CD4-positive, alpha-beta T cell treated with Interleukin-21 for 1 hour (primary cell): Measurements from ENCODE around the gene DTX3L.
A peak's percentile ranks its signal among the peaks of the same experiment; 100 is the strongest.

ENCODE experiments used
- DNase-seq: peaks from one replicate; pipeline ENCODE4 v3.0.0-alpha.2; 2020

The DTX3L gene

DNA sequence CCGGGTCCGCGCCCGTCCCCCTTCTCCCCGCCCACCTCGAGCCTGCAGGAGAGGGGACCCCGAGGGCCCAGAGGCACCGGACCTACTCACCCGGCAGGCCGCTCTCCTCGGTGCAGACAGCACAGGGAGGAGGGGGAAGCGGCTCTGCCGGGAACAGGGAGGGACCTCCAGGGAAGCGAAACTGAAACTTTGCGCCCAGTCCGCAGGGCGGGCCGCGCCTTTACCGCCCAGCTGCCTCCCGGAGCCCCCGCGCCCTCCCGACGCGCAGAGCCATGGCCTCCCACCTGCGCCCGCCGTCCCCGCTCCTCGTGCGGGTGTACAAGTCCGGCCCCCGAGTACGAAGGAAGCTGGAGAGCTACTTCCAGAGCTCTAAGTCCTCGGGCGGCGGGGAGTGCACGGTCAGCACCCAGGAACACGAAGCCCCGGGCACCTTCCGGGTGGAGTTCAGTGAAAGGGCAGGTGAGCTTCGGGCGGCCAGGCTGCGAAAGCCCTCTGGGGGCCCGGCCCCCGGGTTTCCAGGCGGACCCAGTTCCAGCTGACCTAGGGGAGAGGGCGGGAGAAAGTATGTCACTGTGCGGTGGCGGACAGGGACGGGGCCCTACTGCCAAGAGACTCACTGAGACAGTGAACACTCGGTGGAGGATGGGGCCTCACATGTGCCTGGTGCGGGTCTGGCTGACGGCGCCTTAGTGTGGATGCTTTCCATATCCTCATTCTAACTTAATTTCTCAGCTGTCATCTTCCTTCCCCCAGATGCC lies at the start of gene DTX3L, which contains the start of gene PARP9:
Gene DTX3L (plus strand): TSS at position 184 of the 758 bp plus-strand sequence. CDS start 89 bp downstream, at position 273.
Gene PARP9 (minus strand): TSS at position 146 of the 758 bp plus-strand sequence. CDS start 4,680 bp downstream, outside the sequence.
- DNase-seq, result peak; percentile 88

DNA sequence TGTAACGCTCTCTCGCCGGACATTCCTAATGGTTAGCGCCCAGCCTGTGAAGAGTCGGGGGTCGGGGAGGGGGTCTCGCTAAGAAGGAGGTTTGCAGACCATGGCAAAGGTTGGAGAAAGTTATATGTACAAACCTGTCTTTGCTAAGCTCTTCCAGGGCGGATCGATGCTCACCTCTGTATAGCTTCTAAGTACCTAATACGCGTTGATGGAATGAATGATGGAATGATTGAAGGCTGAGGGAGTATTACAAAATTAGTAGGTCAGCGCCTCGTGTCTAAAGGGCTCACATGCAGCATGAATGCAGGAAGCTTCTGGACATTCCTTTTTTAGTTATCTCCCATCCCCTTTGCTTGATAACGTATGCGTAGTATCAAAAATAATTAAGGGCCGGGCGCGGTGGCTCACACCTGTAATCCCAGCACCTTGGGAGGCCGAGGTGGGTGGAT lies 49.1 kb upstream of the DTX3L start:
- DNase-seq, result no peak

DNA sequence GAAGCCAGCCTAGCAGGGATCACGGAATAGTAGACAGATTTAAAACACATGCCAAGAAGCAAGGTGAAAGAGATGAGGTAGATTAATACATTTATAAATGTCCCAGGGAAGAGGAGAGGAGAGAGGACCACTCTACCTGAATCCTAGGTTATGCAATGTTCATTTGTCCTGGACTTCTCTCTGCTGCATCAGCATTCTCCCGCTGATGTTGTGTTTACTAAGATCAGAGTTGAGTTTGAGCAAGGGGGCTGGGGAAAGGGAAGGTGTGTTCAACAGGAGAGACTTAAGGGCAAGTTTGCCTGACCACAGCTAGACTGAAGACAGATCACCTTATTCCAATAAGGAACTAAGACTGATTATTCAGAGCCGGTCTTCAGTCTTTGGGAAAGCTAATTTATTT lies 48.3 kb upstream of the DTX3L start:
- DNase-seq, result no peak

DNA sequence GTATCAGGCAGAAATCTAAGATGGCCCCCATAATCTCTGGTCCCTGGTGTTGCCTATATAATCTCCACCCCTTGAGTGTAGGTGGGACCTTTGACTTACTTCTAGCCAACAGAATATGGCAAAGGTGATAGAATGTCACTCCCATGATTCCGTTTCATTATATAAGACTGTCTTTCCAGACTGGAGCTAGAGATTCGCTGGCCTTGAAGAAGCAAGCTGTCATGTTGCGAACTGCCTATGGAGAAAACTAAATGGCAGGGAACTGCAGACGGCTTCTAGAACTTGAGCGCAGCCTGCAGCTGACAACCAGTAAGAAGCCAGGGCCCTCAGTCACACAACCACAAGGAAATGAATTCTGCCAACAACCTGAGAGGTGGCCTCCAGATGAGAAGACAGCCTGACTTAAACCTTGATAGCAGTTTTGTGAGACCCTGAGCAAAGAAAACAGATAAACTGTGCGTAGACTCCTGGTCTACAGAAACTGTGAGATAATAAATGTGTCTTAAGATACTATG lies 47.2 kb upstream of the DTX3L start:
- no peak for DNase-seq

DNA sequence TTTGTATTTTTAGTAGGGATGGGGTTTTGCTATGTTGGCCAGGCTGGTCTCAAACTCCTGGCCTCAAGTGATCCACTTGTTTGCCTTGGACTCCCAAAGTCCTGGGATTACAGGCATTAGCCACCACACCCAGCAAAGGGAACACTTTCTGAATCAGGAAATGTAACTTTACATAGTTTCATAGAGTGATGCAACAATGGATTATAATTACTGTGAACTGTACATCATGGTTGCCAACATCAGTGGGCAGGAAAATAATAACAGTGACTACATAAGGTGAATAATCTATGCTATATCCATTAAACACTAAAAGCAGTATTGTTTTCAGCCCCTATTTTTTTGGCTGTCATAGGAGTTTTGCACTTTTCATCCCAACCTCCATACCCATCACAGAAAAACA lies 44.4 kb upstream of the DTX3L start:
- DNase-seq, result no peak

DNA sequence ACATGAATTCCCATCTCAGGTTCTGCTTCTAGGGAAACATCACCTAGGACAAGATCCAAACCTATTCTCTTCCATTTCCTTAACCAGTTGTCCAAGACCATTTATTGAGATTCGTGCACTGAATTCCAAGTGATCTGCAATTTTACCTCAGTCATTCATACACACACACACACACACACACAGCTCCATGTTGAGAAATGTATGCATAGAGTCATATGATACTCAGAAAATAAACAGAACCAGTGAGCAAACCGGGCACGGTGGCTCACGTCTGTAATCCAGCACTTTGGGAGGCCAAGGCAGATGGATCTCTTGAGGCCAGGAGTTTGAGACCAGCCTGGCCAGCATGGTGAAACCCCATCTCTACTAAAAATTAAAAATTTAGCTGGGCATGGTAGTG lies 43.3 kb upstream of the DTX3L start:
- DNase-seq, result no peak

DNA sequence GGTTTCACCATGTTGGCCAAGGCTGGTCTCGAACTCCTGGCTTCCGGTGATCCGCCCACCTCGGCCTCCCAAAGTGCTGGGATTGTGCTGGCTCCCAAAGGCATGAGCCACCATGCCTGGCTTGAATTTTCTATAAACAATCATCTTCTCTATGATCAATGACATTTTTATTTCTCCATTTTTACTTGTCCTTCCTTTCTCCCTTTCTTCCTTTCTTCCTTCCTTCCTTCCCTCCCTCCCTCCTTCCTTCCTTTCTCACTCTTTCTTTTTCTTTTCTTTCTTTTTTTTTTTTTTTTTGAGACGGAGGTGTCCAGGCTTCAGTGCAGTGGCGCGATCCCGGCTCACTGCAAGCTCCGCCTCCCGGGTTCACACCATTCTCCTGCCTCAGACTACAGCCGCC lies 40.8 kb upstream of the DTX3L start:
- no peak for DNase-seq

DNA sequence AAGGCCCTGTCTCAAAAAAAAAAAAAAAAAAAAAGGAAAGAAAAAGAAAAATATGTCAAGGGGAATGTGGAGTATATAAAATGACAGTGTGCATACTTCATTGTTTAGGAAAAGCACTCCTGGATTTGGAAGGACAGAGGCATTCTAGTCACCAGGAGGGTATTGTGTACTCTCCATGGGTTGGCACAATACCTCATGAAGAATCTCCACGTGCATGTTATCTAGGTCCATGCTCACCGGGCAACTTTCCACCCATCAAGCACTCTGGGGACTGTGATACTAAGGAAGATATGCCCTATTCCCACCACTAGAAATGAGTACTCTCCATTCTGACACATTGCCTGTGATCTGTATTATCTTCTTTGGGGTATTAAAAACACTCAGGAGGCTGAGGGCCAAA lies 34.0 kb upstream of the DTX3L start:
- no peak for DNase-seq

DNA sequence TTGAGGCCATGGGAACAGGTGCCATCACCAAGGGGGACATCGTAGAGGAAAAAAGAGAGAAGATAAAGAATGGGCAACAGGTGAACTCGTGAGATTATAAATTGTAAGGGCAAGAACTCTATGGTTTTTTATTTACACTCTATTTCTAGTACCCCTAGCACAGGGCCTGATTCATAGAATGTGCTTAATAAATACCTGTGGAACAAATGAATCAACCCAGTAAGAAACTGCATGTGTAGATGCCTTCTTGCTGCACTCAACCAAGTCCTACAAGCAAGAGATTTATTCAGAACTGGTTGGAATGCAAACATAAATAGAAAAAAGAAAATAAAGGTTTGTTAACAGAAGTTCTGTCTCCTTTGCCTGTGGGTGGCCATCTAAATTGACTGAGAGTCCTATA lies 30.7 kb upstream of the DTX3L start:
- no peak for DNase-seq

DNA sequence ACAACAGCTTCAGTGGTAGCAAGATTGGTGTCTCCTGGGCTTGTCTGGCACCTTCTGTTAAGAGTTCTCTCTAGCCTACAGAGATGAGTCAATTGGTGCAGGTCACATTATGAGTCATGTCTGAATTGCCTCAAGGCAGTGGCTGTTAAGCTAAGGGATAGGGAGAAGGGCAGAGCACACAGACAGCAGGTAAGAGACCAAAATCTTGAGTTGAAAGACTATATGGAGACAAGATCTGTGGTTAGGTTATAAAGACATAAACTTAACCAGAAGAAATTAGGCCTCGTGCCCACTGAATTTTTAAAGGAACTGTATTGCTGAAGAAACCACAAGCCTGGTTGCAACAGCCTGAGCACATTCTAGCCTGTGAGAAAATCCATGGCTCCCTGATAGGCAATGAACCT lies 30.2 kb upstream of the DTX3L start:
- no peak for DNase-seq

DNA sequence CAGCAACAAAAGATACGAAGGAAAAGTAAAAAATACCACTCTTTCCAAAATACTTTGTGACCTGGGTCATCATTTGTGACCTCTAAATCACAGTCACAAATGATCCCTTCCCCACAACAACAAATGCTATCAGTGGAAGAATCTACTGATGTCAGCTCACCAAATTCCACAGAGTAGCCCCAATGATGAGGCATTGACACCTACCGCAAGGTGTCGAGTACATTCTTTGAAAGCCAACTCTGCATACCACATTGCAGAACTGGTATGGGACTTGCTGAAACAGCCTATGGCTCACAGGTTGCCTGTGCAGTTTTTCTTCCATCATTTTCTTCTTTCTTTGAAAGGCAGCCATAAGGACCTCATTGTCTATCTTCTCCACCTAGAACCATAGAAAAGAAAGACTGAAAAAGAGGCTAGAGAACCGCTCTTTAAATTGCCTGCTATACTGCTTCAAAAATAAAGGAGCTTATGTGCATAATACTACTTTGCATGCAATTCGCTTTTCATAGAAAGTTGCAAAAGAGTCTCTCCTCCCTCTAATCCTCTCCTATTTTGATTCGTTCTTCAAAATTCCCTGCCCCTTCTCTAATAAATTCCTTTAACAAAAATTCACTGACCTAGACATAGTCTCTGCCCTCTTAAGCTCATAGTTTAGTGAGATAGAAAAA lies 28.0 kb upstream of the DTX3L start:
- DNase-seq, result no peak

DNA sequence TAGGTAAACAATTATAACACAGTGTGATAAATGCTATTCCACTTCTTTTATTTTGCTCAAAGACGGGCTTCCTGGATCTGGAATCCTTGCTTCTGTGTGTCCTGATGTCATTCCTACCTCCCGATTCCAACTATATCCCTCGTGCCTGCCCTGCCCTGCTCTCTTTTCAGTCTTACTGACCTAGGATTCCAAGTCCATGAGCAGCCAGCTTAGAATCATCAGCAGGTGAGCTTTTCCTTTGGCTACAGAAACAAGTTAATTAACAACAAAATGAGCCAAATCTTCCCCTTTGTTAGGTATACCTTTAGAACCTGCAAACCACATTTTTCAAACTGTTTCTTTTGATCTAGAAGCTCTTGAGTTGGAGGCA lies 27.5 kb upstream of the DTX3L start:
- no peak for DNase-seq

DNA sequence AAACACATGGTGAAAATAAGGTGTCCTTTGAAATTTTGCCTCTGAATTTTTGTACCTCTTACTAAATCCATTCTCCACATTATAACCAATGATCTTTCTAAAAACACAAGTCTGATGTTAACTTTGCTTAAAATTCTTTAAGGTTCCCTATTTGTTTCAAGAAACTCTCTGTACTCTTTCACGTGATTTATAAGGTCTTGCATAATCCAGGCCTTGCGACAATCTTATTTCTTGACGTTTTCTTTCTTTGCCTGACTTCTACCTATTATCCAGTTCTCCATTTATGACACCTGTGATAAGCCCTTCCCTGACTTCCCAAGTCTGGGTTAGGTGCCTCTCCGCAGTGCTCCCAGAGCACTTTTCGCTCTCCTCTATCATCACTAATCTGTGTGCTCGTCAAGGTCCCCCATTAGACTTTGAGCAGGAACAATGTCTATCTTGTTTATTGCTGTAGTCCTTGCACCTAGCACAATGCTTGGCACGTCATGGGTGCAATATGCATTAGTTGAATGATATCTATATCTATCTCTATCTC lies 25.1 kb upstream of the DTX3L start:
- no peak for DNase-seq

DNA sequence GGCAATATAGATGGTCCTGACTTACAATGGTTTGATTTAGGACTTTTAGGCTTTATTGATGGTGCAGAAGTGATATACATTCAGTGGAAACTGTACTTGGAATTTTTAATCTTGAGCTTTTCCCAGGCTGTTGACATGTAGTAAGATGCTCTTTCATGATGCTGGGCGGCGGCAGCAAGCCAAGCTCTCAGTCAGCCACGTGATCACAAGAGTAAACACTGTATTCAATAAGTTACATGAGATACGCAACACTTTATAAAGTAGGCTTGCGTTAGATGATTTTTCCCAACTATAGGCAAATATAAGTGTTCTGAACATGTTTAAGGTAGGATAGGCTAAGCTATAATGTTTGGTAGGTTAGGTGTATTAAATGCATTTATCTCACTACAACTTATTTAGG lies 18.0 kb upstream of the DTX3L start:
- DNase-seq, result no peak

DNA sequence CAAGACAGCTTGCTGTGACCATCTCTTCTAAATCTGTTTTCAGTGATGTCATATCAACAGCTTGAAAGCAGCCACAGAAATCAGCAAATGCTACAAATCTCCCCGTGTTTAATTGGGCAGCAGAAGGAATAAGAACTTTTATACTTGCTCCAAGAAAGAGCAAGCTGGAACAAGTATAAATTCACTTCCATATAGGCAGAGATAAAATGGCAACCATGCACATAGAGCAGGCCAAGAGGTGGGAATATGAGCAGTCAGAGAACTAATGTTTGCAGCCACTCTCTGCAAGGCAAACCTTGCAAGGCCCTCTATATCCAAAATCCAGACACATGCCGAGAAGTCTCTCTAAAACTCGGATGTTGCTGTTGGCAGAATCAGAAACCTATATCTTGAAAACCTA lies 16.1 kb upstream of the DTX3L start:
- no peak for DNase-seq

DNA sequence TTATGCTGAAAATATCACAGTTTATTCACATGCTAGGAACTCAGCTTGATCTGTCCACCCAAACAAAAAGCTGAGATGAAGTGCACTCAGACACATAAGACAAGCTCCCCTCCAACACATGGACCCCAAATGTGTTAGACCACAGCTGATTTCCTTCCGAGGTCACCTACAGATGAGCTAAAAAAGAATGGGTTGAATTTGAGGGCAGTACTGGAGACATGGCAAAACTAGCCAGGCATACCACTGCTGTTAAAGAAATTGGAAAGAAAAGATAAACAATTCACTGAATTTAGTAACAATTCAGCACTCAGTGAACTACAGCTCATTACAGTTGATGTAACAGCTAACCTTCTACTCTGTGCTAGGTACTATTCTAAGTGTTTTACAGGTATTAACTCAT lies 15.5 kb upstream of the DTX3L start:
- no peak for DNase-seq

DNA sequence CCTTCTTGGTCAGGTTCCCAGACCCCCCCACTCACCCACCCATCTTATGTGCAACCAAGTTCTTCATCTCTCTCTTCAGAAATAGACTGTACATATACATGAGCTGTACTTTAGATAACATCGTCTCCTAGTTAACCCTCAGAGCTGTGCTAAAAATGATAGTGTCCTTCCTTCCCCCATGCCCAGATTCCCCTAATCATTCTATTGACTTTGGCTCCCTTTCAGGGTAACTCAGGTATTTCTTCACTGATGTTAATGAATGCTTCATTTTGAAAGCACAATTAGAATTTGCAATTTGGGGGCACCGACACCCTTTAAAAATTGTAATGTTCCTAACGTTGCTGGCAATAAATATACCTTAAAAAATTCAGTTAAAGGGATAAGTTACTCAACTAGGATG lies 11.0 kb upstream of the DTX3L start:
- no peak for DNase-seq

DNA sequence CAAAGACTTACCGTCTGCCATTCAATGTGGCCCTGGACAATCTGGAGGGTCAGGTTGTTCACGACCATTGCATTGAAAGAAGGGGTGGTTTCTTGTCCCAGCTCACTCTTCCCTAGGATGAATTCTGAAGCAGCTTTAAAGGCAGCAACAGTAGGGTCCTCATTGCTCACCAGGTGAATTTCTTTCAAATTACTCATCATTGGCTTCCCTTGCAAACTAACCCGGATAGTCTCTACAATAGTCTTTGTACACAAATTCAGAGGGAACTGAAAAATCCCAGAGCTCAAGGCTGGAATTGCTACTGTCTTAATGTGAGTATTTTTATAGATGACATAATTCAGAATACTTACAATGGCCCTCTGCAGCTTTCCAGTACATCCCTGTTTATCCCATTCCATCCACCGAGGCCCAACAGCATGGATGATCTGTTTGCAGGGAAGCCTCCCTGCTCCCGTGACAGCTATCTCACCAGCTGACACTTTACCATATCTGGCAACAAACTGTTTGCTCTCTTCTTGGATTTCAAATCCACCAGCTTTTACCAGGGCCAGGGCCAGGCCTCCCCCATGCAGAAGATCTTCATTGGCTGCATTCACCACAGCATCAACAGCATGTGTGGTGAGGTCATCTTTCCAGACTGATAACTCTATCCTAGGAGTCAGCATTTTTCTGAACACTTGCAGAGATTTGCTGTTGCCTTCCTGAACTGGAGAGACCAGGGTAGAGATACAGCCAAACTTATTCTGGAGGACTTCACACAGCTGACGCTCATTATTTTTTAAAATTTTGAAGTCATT lies 8.7 kb upstream of the DTX3L start:
- no peak for DNase-seq

DNA sequence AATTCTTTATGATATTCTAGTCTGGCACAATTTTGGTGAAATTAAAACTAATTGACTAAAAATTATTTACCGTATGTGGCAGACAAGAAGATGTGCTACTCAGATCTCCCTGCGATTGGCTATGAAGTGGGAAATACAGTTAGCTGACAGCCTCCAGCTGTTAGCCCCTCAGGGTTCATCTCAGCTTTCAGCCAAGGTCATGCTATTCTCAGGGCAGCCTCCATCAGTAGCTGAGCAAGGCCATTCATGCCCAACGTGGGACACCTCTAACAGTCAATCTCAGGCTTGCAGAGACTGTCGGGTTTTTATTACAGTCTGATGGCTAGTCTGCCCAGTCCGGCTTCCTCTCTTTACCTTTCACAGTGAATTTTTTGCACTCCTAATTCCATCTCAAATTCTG lies 6.8 kb upstream of the DTX3L start:
- DNase-seq, result no peak

DNA sequence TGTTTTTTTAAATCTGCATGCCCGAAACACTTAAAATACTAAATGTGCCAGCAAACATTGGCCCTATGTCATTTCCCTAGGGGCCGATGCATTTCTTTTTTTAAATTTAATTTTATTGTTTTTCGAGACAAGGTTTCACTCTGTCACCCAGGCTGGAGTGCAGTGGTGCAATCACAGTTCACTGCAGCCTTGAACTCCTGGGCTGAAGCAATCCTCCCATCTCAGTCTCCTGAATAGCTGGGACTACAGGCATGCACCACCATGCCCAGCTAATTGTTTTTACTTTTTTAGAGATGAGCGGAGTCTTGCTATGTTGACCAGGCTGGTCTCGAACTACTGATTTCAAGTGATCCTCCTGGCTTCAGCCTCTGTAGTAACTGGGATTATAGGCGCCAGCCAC lies 5.5 kb upstream of the DTX3L start:
- DNase-seq, result no peak

DNA sequence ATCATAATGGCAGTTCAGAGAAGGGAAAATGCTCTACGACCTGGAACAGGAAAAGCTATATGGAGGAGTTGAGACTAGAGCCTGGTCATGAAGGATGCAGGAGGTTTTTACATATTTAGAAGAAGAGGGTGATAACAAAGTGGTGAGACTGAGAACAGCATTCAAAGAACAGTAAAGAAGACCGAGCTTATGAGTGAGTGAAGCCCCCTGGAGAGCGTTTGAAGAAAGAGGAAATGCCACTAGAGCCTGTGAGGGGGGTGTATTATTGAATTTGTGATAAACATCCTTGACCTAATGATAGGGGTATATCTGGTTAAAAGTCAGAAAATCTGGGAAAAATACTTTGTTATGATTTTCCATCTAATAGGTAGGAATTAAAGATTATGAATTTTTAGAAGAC lies 4.2 kb upstream of the DTX3L start:
- no peak for DNase-seq

DNA sequence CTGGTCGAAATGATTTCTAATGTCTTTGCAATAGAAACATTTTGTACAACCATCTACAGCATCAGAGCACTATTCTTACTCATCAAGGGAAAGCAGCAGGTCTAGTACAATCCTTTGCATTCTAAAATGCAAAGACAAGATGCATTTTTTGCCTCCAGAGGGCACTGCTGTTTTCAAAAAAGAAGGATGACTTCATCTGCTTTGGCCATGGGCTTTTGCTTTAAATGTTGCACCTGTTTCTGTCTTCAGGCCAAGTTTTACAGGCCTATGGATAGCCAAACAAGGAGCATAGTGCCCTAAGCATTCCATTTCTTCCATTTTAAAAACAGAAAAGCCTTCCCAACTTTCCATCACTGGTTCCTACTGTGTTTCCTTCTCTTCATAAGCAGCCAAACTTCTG lies 3.5 kb upstream of the DTX3L start:
- DNase-seq, result peak; percentile 81
